Fibroblast of lung (primary cell): ENCODE results near the gene GRB7. TPM values are rescaled to one million over a fixed set of nuclear protein-coding genes. Genes with fewer than 3 reads are reported as not detected.

Experiments used
- DNase-seq, 2 donors: peaks; one replicate each; pipeline versions ENCODE4 v3.0.0 to v3.0.0-alpha.2; 2010; ENCODE audit warnings: low read depth in 2 of 2
- H2AFZ ChIP-seq: 2 replicates; pipeline ENCODE4 v1.5.1; 2012; ENCODE audit warnings: low read length, control low read depth, inconsistent platforms
- H3K27ac ChIP-seq: 2 replicates; pipeline ENCODE4 v1.5.1; 2011; ENCODE audit warnings: low read length, control low read depth; ENCODE audit not compliant: insufficient read depth
- H3K27me3 ChIP-seq: 2 replicates; pipeline ENCODE4 v1.5.1; 2011; ENCODE audit warnings: mild to moderate bottlenecking, low read length; ENCODE audit not compliant: control insufficient read depth, insufficient read depth
- H3K36me3 ChIP-seq: 2 replicates; pipeline ENCODE4 v1.5.1; 2011; ENCODE audit warnings: low read length; ENCODE audit not compliant: control insufficient read depth, insufficient read depth
- H3K4me1 ChIP-seq: 2 replicates; pipeline ENCODE4 v1.5.1; 2011; ENCODE audit warnings: low read length; ENCODE audit not compliant: control insufficient read depth, insufficient read depth; ENCODE audit errors: extremely low read depth
- H3K4me2 ChIP-seq: 2 replicates; pipeline ENCODE4 v1.5.1; 2011; ENCODE audit warnings: low read length, control low read depth; ENCODE audit not compliant: insufficient read depth; ENCODE audit errors: extremely low read depth
- H3K4me3 ChIP-seq, 4 experiments: fragments of 200-600 bp in 1 of 4; sonication (generic) in 1 of 4; replicated peaks in 1 of 4; 2 replicates each; pipeline ENCODE4 v1.5.1; 2011 to 2016; ENCODE audit warnings: low read length in 4 of 4, low read depth in 3 of 4, mild to moderate bottlenecking in 3 of 4, control low read depth in 2 of 4, inconsistent platforms in 1 of 4, mixed read lengths in 1 of 4; ENCODE audit not compliant: insufficient read depth in 1 of 4; ENCODE audit errors: control extremely low read depth in 1 of 4
- H3K79me2 ChIP-seq: 2 replicates; pipeline ENCODE4 v1.5.1; 2012; ENCODE audit warnings: mild to moderate bottlenecking, low read length, inconsistent platforms; ENCODE audit not compliant: control insufficient read depth, insufficient read depth
- H3K9ac ChIP-seq: 2 replicates; pipeline ENCODE4 v1.5.1; 2011; ENCODE audit warnings: mild to moderate bottlenecking, low read length, control low read depth; ENCODE audit not compliant: insufficient read depth
- H3K9me3 ChIP-seq: 2 replicates; pipeline ENCODE4 v1.5.1; 2012; ENCODE audit warnings: low read depth, low read length; ENCODE audit not compliant: control insufficient read depth, insufficient read depth
- H4K20me1 ChIP-seq: 2 replicates; pipeline ENCODE4 v1.5.1; 2011; ENCODE audit warnings: low read length; ENCODE audit not compliant: control insufficient read depth, insufficient read depth; ENCODE audit errors: extremely low read depth
- EZH2 ChIP-seq: IDR thresholded peaks from 2 replicates; pipeline ENCODE4 v1.5.1; 2012; ENCODE audit warnings: low read length, control low read depth, mild to moderate bottlenecking; ENCODE audit errors: missing control alignments
- polyA plus RNA-seq, 2 donors: library from polyadenylated mRNA; depleted of rRNA in 1 of 2; stranded (reverse) in 1 of 2; unstranded in 1 of 2; fragments of >200 nt; gene quantifications; 2 replicates each; pipeline ENCODE4 v1.2.1, GENCODE V29; 2011 to 2012; ENCODE audit warnings: missing spikeins in 1 of 2
- total RNA-seq: library from RNA; depleted of rRNA; stranded (reverse); fragments of >200 nt; gene quantifications from 2 replicates; pipeline ENCODE4 v1.2.1, GENCODE V29; 2014
- TF ChIP-seq, protein P1 (sequence below), 2 donors: IDR thresholded peaks in 1 of 2; conservative IDR thresholded peaks in 1 of 2; 1 replicate in 1 of 2; 2 replicates in 1 of 2; pipeline ENCODE4 v1.5.1; 2011 to 2012; ENCODE audit warnings: low read length in 2 of 2, control low read depth in 1 of 2, inconsistent platforms in 1 of 2, low read depth in 1 of 2, mild to moderate bottlenecking in 1 of 2

The GRB7 gene
- total and polyA plus RNA-seq, 2 donors (not counting 1 experiment from before 2014, with no cell fraction given), result under 0.01 to 0.07 TPM

DNA sequence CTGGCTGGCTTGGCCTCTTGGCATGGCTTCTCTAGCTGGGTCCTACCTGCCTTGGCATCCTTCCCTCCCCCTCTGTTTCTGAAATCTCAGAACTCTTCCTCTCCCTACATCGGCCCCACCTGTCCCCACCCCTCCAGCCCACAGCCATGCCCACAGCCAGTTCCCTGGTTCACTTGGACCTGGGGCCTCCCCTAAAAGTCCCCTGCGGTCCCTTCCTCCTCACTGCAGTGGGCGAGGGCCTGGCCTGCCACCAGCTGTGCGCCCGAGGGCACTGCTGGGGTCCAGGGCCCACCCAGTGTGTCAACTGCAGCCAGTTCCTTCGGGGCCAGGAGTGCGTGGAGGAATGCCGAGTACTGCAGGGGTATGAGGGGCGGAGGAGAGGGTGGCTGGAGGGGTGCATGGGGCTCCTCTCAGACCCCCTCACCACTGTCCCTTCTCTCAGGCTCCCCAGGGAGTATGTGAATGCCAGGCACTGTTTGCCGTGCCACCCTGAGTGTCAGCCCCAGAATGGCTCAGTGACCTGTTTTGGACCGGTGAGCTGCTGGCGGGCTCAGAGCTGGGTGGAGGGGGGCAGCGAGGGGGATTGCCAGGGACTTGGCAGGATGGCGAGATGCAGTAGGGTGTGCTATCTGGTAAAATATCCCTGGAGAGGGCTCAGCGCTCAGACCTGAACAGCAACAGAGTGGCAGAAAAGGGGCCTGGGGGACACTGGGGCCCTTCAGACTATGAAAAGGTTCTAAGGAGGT is 21.5 kb upstream of the GRB7 start:
- no peak for DNase-seq
- peaks cover 13% of the 10 kb centered on the region for H3K36me3 ChIP-seq

GRCh38 chr17:39716879-39717536 is 20.7 kb upstream of the GRB7 start:
- no peak overlapping the region for H3K9ac ChIP-seq
- H3K27me3 ChIP-seq, result no peaks in the 10 kb centered on the region
- no peaks in the 10 kb centered on the region for H3K79me2 ChIP-seq
- H3K36me3 ChIP-seq, result peaks cover 8% of the 10 kb centered on the region
- no peak overlapping the region for H3K4me2 ChIP-seq
- no peaks in the 10 kb centered on the region for H4K20me1 ChIP-seq
- H3K4me3 ChIP-seq, result no peak overlapping the region
- no peaks in the 10 kb centered on the region for H3K4me1 ChIP-seq
- no peak for DNase-seq
- TF ChIP-seq, protein P1, sequence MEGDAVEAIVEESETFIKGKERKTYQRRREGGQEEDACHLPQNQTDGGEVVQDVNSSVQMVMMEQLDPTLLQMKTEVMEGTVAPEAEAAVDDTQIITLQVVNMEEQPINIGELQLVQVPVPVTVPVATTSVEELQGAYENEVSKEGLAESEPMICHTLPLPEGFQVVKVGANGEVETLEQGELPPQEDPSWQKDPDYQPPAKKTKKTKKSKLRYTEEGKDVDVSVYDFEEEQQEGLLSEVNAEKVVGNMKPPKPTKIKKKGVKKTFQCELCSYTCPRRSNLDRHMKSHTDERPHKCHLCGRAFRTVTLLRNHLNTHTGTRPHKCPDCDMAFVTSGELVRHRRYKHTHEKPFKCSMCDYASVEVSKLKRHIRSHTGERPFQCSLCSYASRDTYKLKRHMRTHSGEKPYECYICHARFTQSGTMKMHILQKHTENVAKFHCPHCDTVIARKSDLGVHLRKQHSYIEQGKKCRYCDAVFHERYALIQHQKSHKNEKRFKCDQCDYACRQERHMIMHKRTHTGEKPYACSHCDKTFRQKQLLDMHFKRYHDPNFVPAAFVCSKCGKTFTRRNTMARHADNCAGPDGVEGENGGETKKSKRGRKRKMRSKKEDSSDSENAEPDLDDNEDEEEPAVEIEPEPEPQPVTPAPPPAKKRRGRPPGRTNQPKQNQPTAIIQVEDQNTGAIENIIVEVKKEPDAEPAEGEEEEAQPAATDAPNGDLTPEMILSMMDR (conservative IDR thresholded peaks at IDR 0.05 in 1 of 2, IDR thresholded peaks at IDR 0.05 in 1 of 2; ENCODE audit: low read depth in 1 of 2, low read length in 2 of 2), result no peak
- TF ChIP-seq EZH2, result no peak
- H3K9me3 ChIP-seq, result no peaks in the 10 kb centered on the region
- no peak overlapping the region for H3K27ac ChIP-seq
- no peak overlapping the region for H2AFZ ChIP-seq

More for the DNA sequence above, 21.5 kb upstream of the GRB7 start:
- H3K4me3 ChIP-seq, result no peak overlapping the region
- H2AFZ ChIP-seq, result no peak overlapping the region
- no peaks in the 10 kb centered on the region for H4K20me1 ChIP-seq
- no peak overlapping the region for H3K27ac ChIP-seq
- H3K4me2 ChIP-seq, result no peak overlapping the region
- H3K4me1 ChIP-seq, result no peaks in the 10 kb centered on the region
- H3K27me3 ChIP-seq, result no peaks in the 10 kb centered on the region
- no peak for TF ChIP-seq EZH2
- TF ChIP-seq, protein P1 (conservative IDR thresholded peaks at IDR 0.05 in 1 of 2, IDR thresholded peaks at IDR 0.05 in 1 of 2; ENCODE audit: low read depth in 1 of 2, low read length in 2 of 2), result no peak
- no peaks in the 10 kb centered on the region for H3K79me2 ChIP-seq
- no peaks in the 10 kb centered on the region for H3K9me3 ChIP-seq
- H3K9ac ChIP-seq, result no peak overlapping the region

DNA sequence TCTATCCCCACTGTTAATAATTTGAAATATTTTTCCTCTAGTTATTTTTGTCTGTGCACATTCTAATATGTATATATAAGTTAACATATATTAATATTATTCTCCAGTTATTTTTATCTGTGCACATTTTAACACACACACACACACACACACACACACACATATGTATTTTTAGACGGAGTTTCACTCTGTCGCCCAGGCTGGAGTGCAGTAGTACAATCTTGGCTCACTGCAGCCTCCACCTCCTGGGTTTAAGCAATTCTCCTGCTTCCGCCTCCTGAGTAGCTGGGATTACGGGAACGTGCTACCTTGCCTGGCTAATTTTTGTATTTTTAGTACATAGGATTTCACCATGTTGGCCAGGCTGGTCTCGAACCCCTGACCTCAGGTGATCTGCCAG is 20.1 kb upstream of the GRB7 start:
- Histone ChIP-seq H3K27me3 (no peaks in the 10 kb centered on the region), H3K27ac (no peak overlapping the region), H3K9ac (no peak overlapping the region), H3K4me1 (no peaks in the 10 kb centered on the region), H3K79me2 (no peaks in the 10 kb centered on the region), H3K4me2 (no peak overlapping the region), H3K36me3 (peaks cover 8% of the 10 kb centered on the region), H3K9me3 (no peaks in the 10 kb centered on the region), H3K4me3 (no peak overlapping the region), H4K20me1 (no peaks in the 10 kb centered on the region), H2AFZ (no peak overlapping the region)
- DNase-seq, result no peak
- TF ChIP-seq, protein P1 (conservative IDR thresholded peaks at IDR 0.05 in 1 of 2, IDR thresholded peaks at IDR 0.05 in 1 of 2; ENCODE audit: low read depth in 1 of 2, low read length in 2 of 2), result no peak
- no peak for TF ChIP-seq EZH2
